LNCaP clone FGC (cell line): ENCODE data around the gene PGBD1.

Source experiments
- DNase-seq: peaks from one replicate; pipeline ENCODE4 v3.0.0-alpha.2; 2011; ENCODE audit warnings: low read depth
- H3K4me3 ChIP-seq: 2 replicates; pipeline ENCODE4 v1.5.1; 2011; ENCODE audit warnings: mild to moderate bottlenecking, low read depth, low read length, control low read depth
- CTCF ChIP-seq: IDR thresholded peaks from 2 replicates; pipeline ENCODE4 v1.5.1; 2012; ENCODE audit warnings: mild to moderate bottlenecking; ENCODE audit not compliant: control insufficient read depth, insufficient read depth; ENCODE audit errors: extremely low read depth

PGBD1 gene

GRCh38 chr6:28334286-28335039 is 53.1 kb downstream of the PGBD1 start:
- no peak for TF ChIP-seq CTCF
- DNase-seq = no peak
- H3K4me3 ChIP-seq = peak overlapping the region; percentile 68

DNA sequence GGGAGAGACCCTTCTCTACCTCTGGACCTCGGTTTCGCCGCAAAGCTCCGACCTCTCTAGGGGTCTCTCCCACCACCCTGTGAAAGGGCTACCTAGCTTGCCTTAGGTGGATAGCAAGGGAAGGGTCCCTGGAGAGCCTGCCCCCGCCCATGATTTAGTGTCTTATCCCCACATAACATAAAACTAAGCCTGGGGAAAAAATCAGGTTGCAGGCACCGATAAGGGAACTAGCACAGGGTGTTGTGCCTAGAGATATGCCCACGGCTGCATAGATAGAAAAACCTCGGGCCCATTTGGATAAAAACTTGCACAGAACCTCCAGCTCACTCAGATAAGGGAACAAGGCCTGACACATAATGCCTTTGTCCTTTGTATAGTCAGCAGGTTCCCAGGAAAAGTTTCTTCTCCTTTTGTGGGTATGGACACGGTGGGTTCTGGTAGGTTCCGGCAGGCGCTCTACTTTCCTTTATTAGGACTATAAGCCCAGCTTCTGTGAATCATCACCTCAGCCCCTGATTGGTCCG is 53.7 kb downstream of the PGBD1 start:
- no peak for DNase-seq
- peak overlapping the region; percentile 68 for H3K4me3 ChIP-seq
- TF ChIP-seq CTCF = no peak

DNA sequence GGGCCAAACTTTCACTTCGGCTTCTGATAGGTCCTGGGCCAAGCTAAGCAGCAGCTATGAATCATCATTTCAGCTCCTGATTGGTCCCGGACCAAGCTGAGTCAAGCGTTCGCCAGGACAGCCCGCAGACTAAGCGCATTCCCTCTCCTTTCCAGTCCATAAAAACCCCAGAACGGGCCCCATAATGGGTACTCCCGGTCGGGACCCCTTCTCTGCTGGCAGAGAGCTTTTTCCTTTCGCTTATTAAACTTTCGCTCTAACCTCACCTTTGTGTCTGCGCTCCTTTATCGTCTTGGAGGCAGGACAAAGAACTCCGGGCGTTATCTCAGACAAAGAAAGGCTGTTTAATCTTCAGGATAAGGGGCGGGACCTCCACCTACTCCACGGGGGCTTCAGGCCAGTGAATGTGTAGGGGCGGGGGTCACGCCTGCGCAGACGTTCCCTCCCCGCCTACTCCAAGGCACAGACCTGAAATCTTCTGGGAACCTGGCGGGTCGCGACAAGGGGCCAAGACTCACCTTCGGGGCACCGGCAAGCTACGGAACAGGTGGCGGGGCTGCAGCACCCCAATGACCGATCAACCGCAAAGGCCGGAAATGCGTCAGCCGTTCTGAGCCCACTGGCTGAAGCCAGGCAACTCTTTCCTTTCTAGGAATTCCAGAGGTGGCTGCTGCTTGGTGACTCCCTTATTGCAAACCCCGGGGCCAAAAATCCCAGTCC is 54.4 kb downstream of the PGBD1 start, which contains the start of gene ZSCAN31:
Gene ZSCAN31, minus strand, starts transcription at position 585 of the 720 bp plus-strand sequence. CDS start 6,465 bp downstream, outside the sequence.
- peak; percentile 97 for DNase-seq
- TF ChIP-seq CTCF = no peak
- peak within 1 kb of the TSS; percentile 68 for H3K4me3 ChIP-seq

- no peak for DNase-seq
- no peak for TF ChIP-seq CTCF
- H3K4me3 ChIP-seq = peak overlapping the region; percentile 68
Observed at GRCh38 chr6:28336284-28337120, 55.1 kb downstream of the PGBD1 start.

DNA sequence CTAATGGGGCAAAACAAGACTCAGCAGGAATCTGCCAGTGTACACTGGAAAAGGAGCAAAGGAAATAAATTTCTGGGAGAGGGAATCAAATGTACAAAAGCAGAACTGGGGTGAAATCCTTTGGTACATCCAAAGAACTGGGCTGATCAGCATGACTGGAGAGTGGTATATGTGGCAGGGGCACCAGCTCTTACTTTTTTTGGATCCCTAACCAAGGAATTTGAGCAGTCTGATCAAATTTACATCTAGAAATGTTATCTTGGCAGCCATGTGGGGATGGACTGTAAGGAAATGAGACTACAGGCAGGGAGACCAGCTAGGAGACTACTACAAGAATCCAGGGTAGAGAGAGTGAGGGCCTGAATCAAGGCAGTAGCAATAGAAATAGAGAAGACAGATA is 55.7 kb downstream of the PGBD1 start:
- H3K4me3 ChIP-seq = no peak overlapping the region
- DNase-seq = no peak
- no peak for TF ChIP-seq CTCF

- no peak for TF ChIP-seq CTCF
- no peak for DNase-seq
- no peak overlapping the region for H3K4me3 ChIP-seq
Observed at GRCh38 chr6:28340310-28341095, 59.1 kb downstream of the PGBD1 start.
